GM21390 (cell line): Measurements from ENCODE around the gene RAB11B.
"Not testable (repeated sequence)": the region's sequence is repeated elsewhere in the genome, so short reads cannot be mapped to it uniquely, and the experiment has no call there.

Experiments used
- ATAC-seq: cut with Tn5 transposase; IDR thresholded peaks from one replicate; pipeline ENCODE4 v1.9.1; 2021; ENCODE audit not compliant: unreplicated experiment

Gene RAB11B

GRCh38 chr19:8389891-8390616 lies at the start of gene RAB11B:
TSS of gene RAB11B (plus strand) at chr19:8390360. CDS start at chr19:8390417, 57 bp downstream.
- ATAC-seq = peak; percentile 90

- ATAC-seq = not testable (repeated sequence)
These were observed 48.7 kb upstream of the RAB11B start for GRCh38 chr19:8341504-8341903.

- no peak for ATAC-seq
These were observed 47.9 kb upstream of the RAB11B start for GRCh38 chr19:8342316-8342683.

- peak; percentile 82 for ATAC-seq
These were observed 47.3 kb upstream of the RAB11B start, which contains the start of gene KANK3 for GRCh38 chr19:8342684-8343482. TSS of gene KANK3 (minus strand) at chr19:8343262. CDS start at chr19:8337828, 5,434 bp downstream.

GRCh38 chr19:8343483-8343844 lies 46.7 kb upstream of the RAB11B start:
- no peak for ATAC-seq

GRCh38 chr19:8349629-8350372 lies 40.4 kb upstream of the RAB11B start:
- ATAC-seq = not testable (repeated sequence)

GRCh38 chr19:8352134-8352827 lies 37.9 kb upstream of the RAB11B start:
- no peak for ATAC-seq

- ATAC-seq = not testable (repeated sequence)
These were observed 37.3 kb upstream of the RAB11B start for GRCh38 chr19:8352845-8353244.

- ATAC-seq = no peak
These were observed 34.3 kb upstream of the RAB11B start for GRCh38 chr19:8355631-8356402.

GRCh38 chr19:8357007-8357521 lies 33.1 kb upstream of the RAB11B start:
- ATAC-seq = no peak

- ATAC-seq = no peak
These were observed 31.2 kb upstream of the RAB11B start for GRCh38 chr19:8358948-8359347.

- ATAC-seq = no peak
These were observed 30.0 kb upstream of the RAB11B start for GRCh38 chr19:8360196-8360595.

- no peak for ATAC-seq
These were observed 28.0 kb upstream of the RAB11B start for GRCh38 chr19:8361921-8362793.

- no peak for ATAC-seq
These were observed 26.1 kb upstream of the RAB11B start, which contains the start of gene ANGPTL4 for GRCh38 chr19:8363803-8364771. TSS of gene ANGPTL4 (plus strand) at chr19:8364155. CDS start at chr19:8364322, 167 bp downstream.

GRCh38 chr19:8366121-8366581 lies 24.0 kb upstream of the RAB11B start:
- no peak for ATAC-seq

GRCh38 chr19:8366961-8367326 lies 23.2 kb upstream of the RAB11B start:
- ATAC-seq = no peak

- ATAC-seq = no peak
These were observed 22.7 kb upstream of the RAB11B start for GRCh38 chr19:8367327-8368001.
